ENCODE results near the gene MARCHF10.
"Not testable (repeated sequence)": the region's sequence is repeated elsewhere in the genome, so short reads cannot be mapped to it uniquely, and the experiment has no call there.

The MARCHF10 gene

GRCh38 chr17:62787366-62787765 lies 20.7 kb downstream of the MARCHF10 start:
- no peak for DNase-seq

- no peak for DNase-seq
Measured at GRCh38 chr17:62786646-62787045, 21.5 kb downstream of the MARCHF10 start.

- not testable (repeated sequence) for DNase-seq
Measured at GRCh38 chr17:62785983-62786382, 22.1 kb downstream of the MARCHF10 start.

GRCh38 chr17:62782730-62783270 lies 25.3 kb downstream of the MARCHF10 start:
- no peak for DNase-seq

GRCh38 chr17:62781831-62782251 lies 26.3 kb downstream of the MARCHF10 start:
- no peak for DNase-seq

GRCh38 chr17:62781356-62781755 lies 26.8 kb downstream of the MARCHF10 start:
- DNase-seq, result no peak

GRCh38 chr17:62780951-62781350 lies 27.2 kb downstream of the MARCHF10 start:
- DNase-seq, result no peak

- no peak for DNase-seq
Measured at GRCh38 chr17:62780269-62780668, 27.8 kb downstream of the MARCHF10 start.

GRCh38 chr17:62778990-62779681 lies 29.0 kb downstream of the MARCHF10 start:
- DNase-seq, result no peak

GRCh38 chr17:62775876-62776275 lies 32.2 kb downstream of the MARCHF10 start:
- no peak for DNase-seq

- no peak for DNase-seq
Measured at GRCh38 chr17:62774338-62774737, 33.8 kb downstream of the MARCHF10 start.

- DNase-seq, result no peak
Measured at GRCh38 chr17:62767997-62768396, 40.1 kb downstream of the MARCHF10 start.

GRCh38 chr17:62765351-62765750 lies 42.8 kb downstream of the MARCHF10 start:
- DNase-seq, result no peak

GRCh38 chr17:62763891-62764600 lies 44.1 kb downstream of the MARCHF10 start:
- no peak for DNase-seq

- DNase-seq, result no peak
Measured at GRCh38 chr17:62761884-62762283, 46.2 kb downstream of the MARCHF10 start.

GRCh38 chr17:62760945-62761267 lies 47.2 kb downstream of the MARCHF10 start:
- no peak for DNase-seq

- no peak for DNase-seq
Measured at GRCh38 chr17:62760059-62760944, 47.8 kb downstream of the MARCHF10 start.

- DNase-seq, result no peak
Measured at GRCh38 chr17:62757500-62757951, 50.6 kb downstream of the MARCHF10 start.

- DNase-seq, result no peak
Measured at GRCh38 chr17:62756198-62756597, 51.9 kb downstream of the MARCHF10 start.

GRCh38 chr17:62755141-62755851 lies 52.8 kb downstream of the MARCHF10 start:
- no peak for DNase-seq

GRCh38 chr17:62754631-62755030 lies 53.5 kb downstream of the MARCHF10 start:
- DNase-seq, result no peak

GRCh38 chr17:62753562-62753961 lies 54.6 kb downstream of the MARCHF10 start:
- DNase-seq, result no peak
